ENCODE results near the gene RSU1.

Gene RSU1

DNA sequence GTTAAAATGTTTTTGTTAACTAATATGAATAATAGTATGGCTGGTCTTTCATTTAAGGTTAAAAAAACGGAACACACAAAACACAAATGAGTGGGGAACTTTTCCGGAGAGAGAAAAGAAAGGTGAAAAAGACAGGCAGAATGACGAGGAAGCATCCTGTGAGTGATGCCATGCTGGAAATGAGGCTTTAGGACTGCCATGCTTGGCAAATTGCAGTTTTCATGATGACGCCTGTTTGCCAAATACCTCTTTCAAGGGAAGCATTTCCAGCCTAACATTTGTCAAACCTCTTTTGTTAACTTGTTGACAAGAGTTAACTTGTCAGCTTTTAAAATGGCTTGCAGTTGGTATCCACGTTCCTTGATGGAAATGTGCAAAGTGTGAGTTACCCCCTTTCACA is 127.5 kb downstream of the RSU1 start:
- H3K4me3 ChIP-seq: no peak overlapping the region
- H3K27ac ChIP-seq: no peak overlapping the region
- no peak for TF ChIP-seq CTCF (IDR thresholded peaks at IDR 0.05)
- no peak for DNase-seq (ENCODE audit: low spot score)

DNA sequence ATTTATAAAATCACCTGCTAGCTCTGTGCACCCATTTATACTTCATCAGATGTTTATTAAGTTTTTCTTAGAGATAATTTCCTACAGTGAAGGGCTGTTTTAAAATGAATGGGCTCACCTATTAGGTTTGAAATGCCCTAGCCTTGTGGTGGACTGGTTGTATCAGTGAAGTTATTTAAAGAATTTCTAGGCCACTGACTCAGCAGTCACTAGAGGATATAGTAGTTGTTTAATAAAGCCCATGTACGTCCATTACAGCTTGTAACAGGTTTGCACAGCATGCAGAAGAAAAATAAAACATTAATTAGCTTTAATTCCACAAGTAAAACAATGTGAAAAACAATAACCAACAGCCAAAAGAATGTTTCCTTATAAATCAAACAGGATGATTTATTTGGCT is 128.0 kb downstream of the RSU1 start:
- H3K27ac ChIP-seq: no peak overlapping the region
- TF ChIP-seq CTCF (IDR thresholded peaks at IDR 0.05): no peak

GRCh38 chr10:16686054-16686902 is 130.9 kb downstream of the RSU1 start:
- DNase-seq (ENCODE audit: low spot score): no peak
- TF ChIP-seq CTCF (IDR thresholded peaks at IDR 0.05): no peak
- no peak overlapping the region for H3K27ac ChIP-seq

More for the DNA sequence above, 128.0 kb downstream of the RSU1 start:
- DNase-seq (ENCODE audit: low spot score): no peak
- H3K4me3 ChIP-seq: no peak overlapping the region

DNA sequence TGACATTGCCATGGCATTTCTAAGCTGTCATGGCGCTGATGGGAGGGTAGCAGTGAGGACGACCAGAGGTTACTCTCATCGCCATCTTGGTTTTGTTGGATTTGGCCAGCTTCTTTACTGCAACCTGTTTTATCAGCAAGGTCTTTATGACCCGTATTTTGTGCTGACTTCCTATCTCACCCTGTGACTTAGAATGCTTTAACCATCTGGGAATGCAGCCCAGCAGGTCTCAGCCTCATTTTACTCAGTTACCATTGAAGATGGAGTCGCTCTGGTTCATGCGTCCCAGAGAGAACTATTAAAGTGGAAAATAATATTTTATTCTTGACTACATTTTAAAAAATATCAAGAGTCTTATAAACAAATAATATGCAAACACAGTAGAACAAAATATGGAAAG is 131.7 kb downstream of the RSU1 start:
- Histone ChIP-seq H3K4me3 (no peak overlapping the region), H3K27ac (no peak overlapping the region)
- no peak for DNase-seq (ENCODE audit: low spot score)
- no peak for TF ChIP-seq CTCF (IDR thresholded peaks at IDR 0.05)

More at GRCh38 chr10:16686054-16686902, 130.9 kb downstream of the RSU1 start:
- H3K4me3 ChIP-seq: no peak overlapping the region

GRCh38 chr10:16681521-16681920 is 135.7 kb downstream of the RSU1 start:
- H3K27ac ChIP-seq: no peak overlapping the region
- TF ChIP-seq CTCF (IDR thresholded peaks at IDR 0.05): no peak
- no peak overlapping the region for H3K4me3 ChIP-seq
- DNase-seq (ENCODE audit: low spot score): no peak

GRCh38 chr10:16679511-16679910 is 137.7 kb downstream of the RSU1 start:
- Histone ChIP-seq H3K27ac (no peak overlapping the region), H3K4me3 (no peak overlapping the region)
- no peak for DNase-seq (ENCODE audit: low spot score)
- TF ChIP-seq CTCF (IDR thresholded peaks at IDR 0.05): no peak

DNA sequence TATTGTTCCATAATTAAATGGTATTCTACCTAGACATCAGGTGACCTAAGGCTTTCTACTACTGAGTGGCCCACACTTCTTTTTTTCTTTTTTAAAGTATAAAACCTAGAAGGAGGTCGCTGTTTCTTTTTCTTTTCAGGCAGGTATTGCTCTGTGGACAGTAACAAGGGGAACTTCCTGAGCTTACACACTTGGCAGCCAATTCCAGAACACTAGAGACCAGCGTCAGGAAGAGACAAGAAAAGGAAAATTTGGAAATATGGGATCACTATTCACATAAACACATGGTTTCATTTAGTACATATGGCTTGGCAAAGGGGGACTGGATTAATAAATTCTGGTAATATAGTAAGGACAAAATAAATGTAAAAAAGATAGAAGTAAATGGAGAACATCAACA is 141.9 kb downstream of the RSU1 start:
- H3K27ac ChIP-seq: no peak overlapping the region
- DNase-seq (ENCODE audit: low spot score): no peak
- H3K4me3 ChIP-seq: no peak overlapping the region
- TF ChIP-seq CTCF (IDR thresholded peaks at IDR 0.05): no peak
